Stimulated activated CD8-positive, alpha-beta memory T cell treated with anti-CD3 and anti-CD28 coated beads, Interleukin-2, amount 100 ng/mL, for 1 hour (primary cell): ENCODE measurements around the gene ZNF559.
"Not testable (repeated sequence)": the region's sequence is repeated elsewhere in the genome, so short reads cannot be mapped to it uniquely, and the experiment has no call there.

ENCODE experiments used
- DNase-seq, 2 donors: peaks; one replicate each; pipeline ENCODE4 v3.0.0-alpha.2; 2020; ENCODE audit warnings: low read depth in 2 of 2

Gene ZNF559

DNA sequence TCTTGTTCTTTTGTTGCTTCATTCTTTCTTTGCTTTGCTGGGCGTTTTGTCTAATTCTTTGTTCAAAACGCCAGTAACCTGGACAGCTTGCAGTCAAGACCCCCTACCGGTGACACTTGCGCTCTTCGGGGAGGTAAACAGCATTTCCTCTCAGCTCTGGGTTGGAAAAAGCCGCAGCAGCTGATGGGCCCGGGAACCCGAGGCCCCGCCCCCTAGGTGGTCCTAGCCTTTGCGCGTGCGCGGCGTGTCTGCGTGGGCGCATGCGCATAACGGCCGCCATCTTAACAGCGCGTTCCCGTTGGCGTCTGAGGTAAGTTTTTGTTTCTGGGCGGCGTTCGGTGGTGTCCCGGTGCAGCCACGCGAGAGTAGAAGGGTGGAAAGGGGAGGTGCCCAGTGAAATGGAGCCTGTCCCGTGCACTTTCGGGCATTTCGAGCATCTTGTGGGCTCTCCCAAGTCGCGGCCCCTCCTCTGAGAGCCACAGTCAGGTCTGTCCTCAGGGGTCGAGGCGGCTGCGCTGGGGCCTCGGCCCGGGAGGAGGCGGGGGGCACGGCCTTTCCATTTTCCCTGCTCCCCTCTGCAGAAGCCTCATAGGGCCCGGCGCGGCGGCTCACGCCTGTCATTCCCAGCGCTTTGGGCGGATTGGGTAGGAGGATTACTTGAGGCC, at the start of gene ZNF559:
TSS of gene ZNF559 (plus strand) at position 261 of the 665 bp plus-strand sequence. CDS start 14,371 bp downstream, outside the sequence.
- DNase-seq = peak; percentile 91 to 96

DNA sequence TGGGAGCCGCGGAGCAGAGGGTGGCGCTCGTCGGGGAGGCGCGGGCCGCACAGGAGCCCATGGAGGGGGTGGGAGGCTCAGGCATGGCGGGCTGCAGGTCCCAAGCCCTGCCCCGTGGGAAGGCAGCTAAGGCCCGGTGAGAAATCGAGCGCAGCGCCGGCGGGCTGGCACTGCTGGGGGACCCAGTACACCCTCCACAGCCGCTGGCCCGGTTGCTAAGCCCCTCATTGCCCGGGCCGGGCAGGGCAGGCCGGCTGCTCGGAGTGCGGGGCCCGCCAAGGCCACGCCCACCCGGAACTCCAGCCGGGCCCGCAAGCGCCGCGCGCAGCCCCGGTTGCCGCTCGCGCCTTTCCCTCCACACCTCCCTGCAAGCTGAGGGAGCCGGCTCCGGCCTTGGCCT, 40.5 kb upstream of the ZNF559 start:
- not testable (repeated sequence) for DNase-seq

DNA sequence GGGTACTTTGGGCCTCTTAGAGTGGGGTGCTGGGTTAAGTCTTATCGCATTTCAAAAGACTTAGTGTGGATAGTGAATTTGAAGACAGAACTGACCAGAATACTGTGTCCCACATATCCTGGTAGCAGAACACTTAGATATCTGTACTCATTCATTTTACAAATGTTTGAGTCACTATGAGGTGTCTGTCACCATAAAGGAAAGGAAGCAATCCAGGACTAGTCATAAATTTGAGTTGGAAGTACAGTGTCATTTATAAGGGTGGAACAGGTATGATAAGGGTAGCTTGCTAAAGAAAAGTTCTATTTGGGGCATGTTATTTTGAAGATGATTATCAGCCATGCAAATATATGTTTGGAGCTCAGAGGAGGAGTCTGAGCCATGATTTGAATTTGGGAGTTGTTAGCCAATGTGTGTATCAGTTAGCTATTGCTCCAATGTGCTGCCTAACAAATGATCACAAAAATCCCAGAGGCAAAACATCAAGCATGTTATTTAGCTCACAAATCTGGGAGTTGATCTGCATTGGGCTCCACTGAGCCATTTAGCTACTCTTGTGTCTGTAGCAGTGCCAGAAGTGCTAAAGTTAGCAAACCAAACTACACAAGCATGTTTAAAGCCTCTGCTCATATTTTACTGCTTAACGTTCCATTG, 34.6 kb upstream of the ZNF559 start:
- no peak for DNase-seq

DNA sequence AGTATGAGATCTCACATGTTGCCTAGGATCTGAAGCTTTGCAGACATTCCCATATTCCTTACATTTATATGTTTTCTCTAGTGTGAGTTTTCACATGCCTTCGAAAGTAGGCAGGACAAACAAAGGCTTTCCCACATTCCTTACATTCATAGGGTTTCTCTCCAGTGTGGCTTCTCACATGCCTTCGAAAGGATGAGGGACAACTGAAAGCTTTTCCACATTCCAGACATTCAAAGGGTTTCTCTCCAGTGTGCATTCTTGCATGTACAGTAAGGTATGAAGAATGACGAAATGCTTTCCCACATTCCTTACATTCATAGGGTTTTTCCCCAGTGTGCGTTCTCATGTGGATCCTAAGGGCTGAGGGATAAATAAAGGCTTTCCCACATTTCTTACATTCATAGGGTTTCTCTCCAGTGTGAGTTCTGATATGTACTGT, 28.5 kb upstream of the ZNF559 start:
- no peak for DNase-seq

DNA sequence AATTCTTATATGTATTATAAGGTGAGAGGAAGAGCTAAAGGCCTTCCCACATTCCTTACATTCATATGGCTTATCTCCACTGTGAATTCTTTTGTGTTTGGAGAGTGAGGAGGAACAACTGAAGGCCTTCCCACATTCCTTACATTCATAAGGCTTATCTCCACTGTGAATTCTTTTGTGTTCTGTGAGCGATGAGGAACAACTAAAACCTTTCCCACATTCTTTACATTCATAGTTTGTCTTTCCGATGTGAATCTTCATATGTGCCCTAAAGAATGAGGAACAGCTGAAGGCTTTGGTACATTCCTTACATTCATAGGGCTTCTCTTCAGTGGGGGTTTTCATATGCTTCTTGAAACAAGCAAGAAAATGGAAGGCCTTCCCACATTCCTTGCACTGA, 27.6 kb upstream of the ZNF559 start:
- no peak for DNase-seq

DNA sequence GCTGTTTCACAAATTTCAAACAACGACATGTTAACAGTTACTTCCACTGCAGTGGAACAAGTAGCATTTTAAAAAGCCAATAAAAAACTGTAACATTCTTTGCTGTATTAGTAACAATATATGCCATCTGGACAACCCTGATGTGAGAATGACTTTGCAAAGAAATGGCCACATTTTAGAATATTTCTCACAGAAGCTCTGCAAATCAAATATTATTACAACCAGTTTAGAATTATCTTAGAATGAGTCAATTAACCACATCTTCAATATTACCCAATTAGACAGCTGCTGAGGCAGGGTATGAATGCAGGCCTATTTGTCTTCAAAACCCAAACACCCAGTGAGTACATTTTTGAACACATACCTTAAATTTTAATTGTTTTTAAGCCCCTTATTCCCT, 17.5 kb upstream of the ZNF559 start:
- DNase-seq = no peak

DNA sequence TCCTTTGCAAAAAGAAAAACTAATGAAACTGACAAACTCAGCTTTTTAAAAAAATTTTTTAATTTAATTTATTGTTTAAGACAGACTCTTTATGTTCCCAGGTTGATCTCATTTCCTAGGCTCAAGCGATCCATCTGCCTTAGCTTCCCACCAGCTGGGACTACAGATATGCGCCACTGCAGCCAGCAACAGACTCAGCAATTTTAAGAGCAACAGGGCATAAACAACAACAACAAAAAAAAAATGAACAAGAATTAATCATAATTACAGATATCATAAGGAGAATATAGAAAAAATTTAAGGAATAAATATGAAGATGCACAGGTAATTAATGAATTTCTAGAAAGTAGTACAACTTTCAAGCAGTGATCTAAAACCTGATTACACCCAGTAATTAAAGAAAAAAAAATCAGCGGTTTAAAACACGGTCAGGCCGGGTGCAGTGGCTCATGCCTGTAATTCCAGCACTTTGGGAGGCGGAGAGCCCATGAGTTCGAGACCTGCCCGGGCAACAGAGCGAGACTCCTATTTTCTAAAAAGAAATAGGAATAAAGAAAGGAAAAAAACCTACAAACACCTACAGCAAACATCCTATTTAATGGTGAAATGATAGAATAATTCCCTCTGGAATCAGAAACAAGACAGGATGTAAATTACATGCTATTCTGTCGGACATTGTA, 15.7 kb upstream of the ZNF559 start:
- no peak for DNase-seq

DNA sequence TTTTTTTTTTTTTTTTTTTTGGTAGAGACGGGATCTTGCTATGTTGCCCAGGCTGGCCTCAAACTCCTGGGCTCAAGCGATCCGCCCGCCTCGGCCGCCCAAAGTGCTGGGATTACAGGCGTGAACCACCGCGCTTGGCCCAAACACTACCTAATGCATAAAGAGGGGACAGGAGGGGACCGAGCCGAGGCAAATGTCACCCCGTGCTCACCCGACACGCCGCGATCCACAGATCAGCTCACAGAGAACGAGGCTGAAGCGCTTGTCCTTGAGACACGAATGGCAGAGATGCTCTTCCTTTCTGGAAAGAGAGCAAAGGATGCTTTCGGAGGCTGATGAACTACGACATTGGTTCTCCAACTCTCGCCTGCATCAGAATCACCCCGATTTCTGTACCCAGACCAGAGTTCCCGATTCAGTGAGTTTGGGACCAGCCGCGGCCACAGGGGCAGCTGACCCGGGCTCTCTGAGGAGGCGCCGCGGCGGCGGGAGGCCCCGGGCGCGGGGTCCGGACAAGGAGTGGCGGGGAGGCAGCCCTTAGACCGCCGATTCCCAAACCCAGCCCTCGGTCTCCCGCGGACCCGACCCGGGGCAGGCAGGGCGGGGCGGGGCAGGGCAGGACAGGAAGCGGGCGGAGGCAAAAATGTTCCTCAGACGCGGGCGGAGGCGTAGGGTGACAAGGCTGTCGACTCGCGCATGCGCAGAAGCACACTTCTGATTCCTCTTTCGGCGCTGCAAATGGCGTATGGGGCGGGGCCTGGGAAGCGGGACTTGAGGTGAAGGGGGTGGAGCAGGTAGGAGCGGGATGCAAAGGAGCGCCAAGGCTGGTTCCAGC, 14.6 kb upstream of the ZNF559 start, which contains the start of gene ZNF699:
TSS of gene ZNF699 (minus strand) at position 700 of the 835 bp plus-strand sequence. CDS start 4,719 bp downstream, outside the sequence.
- peak; percentile 98 to 99 for DNase-seq

DNA sequence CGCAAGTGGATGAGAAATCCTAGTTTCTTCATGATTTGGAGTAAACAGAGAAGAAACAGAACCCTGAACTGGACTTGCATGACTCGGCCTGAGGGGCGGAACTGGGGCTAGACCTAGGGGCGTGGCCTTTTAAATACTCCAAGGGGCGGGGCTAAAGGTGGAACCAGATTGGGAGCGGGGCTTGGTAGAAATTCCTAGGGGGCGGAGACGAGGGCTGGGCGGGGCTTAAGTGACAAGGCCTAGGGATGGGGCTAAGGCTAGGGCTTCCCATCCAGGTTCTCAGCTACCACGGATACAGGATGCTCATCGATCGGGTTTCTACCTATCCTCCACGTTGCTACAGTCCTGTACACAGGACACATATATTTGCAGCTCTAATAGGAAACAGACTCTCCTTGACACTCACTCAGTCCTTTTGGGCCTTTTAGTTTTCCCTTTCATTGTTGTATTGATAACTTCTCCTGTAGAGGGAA, 14.0 kb upstream of the ZNF559 start:
- no peak for DNase-seq

DNA sequence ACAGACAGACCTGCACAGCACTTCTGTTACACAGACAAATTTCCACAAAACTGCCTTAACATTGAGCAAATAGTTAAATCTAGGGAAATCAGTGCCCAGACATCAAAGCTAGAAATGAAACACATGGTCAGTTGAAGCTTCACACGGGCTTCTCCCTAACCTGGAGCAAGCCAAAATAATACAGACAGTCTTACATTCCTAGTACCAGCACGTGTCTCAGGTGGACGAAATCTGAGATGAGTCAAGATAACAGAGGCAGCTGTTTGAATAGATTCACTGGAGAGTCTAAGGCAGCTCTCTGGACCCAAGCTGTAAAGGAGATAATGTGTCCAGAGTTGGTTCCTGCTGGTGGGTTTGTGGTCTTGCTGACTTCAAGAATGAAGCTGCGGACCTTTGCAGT, 10.2 kb upstream of the ZNF559 start:
- DNase-seq = no peak

DNA sequence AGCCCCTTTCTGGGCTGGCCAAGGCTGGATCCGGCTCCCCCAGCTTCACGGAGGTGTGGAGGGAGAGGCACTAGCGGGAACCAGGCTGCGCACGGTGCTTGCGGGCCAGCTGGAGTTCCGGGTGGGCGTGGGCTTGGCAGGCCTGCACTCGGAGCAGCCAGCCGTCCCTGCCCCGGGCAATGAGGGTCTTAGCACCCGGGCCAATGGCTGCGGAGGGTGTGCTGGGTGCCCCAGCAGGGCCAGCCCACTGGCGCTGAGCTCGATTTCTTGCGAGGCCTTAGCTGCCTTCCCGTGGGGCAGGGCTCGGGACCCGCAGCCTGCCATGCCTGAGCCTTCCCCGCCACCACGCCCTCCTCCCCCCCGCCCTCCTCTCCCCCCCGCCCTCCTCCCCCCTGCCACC, 2.6 kb upstream of the ZNF559 start:
- DNase-seq = no peak

DNA sequence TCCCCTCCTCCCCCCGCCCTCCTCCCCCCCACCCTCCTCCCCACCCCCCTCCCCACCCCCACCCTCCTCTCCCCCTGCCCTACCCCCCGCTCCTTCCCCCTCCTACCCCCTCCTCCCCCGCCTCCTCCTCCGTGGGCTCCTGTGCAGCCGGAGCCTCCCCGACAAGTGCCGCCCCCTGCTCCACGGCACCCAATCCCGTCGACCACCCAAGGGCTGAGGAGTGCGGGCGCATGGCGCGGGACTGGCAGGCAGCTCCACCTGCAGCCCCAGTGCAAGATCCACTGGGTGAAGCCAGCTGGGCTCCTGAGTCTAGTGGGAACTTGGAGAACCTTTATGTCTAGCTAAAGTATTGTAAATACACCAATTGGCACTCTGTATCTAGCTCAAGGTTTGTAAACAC, 2.2 kb upstream of the ZNF559 start:
- DNase-seq = not testable (repeated sequence)

DNA sequence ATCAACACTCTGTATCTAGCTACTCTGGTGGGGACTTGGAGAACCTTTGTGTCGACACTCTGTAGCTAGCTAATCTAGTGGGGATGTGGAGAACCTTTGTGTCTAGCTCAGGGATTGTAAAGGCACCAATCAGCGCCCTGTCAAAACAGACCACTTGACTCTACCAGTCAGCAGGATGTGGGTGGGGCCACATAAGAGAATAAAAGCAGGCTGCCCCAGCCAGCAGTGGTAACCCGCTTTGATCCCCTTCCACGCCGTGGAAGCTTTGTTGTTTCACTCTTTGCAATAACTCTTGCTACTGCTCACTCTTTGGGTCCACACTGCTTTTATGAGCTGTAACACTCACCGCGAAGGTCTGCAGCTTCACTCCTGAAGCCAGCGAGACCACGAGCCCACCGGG, 1.8 kb upstream of the ZNF559 start:
- not testable (repeated sequence) for DNase-seq

DNA sequence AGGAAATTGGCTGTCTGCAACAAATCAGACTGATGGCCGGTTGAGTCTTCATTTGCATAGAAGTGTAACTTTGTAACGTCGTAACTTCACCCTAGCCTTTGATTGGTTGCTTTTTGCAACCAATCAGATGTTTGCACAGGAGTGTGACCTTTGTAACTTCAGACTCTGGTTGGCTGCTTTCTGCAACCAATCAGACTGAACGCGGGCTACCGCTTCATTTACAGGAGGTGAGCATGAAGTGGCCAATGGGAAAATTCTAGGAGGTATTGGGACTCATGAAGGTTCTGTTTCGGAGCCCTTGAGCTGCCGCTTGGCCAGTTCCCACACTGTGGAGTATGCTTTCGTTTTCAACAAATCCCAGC, 441 bp upstream of the ZNF559 start:
- DNase-seq = no peak

DNA sequence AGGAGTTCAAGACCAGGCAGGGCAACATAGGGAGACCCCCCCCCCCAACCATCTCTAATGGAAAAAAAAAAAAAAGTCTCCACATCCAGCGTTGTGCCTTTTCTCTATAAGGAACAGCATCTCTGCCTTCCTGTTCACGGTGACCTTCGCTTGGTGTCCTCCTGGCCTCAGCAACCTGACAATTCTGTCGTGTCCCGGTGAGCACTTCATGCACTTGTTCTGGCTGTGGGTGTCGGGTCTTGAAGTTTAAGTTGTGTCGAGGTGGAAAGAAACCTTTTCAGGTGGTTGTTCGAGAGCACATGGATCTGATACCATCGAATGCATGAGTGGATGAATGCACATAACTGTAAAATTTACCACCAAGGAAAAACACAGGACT, 594 bp downstream of the ZNF559 start:
- no peak for DNase-seq

DNA sequence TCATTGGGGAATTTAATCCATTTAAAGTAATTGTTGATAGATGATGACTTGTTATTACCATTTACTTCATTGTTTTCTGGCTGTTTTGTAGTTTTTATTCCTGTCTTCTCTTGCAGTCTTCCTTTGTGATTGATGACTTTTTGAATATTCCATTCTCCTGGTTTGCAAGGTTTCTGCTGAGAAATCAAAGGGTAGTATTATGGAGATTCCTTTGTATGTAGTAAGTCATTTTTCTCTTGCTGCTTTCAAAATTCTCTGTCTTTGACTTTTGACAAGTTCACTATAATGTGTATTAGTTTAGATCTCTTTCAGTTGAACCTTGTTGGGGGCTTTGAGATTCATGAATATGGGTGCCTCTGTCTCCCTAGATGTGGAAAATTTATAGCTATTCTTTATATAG, 6.0 kb downstream of the ZNF559 start:
- no peak for DNase-seq

DNA sequence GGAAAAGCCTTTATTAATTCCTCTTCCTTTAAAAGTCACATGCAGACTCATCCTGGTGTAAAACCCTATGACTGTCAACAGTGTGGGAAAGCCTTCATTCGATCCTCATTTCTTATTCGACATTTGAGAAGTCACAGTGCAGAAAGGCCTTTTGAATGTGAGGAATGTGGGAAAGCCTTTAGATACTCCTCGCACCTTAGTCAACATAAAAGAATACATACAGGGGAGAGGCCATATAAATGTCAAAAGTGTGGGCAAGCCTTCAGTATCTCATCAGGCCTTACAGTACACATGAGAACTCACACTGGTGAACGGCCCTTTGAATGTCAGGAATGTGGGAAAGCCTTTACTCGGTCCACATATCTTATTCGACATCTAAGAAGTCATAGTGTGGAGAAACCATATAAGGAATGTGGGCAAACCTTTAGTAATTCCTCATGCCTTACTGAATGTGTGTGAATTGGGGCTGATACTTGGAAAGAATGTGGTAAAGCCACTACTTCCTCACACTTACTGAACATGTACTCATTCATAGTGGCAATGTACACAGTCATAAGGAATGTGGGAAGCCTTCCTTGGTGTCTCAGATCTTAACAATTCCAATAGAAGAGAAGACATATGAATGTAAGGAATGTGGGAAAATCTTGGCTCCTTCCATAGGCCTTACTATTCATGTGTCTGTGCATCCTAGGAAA, 18.8 kb downstream of the ZNF559 start:
- no peak for DNase-seq

DNA sequence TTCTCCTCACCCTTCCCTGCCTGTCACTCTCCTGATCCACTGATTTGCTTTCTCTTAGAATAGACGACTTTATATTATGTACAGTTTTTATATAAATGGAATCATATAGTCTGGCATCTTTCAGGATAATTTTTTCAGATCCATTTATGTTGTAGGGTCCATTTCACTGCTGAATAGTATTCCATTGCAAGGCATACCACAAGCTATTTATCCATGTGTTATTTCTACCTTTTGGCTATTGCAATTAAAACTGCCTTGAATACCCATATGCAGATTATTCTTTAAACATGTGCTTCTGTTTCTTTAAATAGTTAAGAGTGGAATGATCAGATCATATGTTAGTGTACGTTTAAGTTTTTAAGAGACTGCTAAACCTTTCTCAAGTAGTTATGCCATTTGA, 21.0 kb downstream of the ZNF559 start:
- no peak for DNase-seq

DNA sequence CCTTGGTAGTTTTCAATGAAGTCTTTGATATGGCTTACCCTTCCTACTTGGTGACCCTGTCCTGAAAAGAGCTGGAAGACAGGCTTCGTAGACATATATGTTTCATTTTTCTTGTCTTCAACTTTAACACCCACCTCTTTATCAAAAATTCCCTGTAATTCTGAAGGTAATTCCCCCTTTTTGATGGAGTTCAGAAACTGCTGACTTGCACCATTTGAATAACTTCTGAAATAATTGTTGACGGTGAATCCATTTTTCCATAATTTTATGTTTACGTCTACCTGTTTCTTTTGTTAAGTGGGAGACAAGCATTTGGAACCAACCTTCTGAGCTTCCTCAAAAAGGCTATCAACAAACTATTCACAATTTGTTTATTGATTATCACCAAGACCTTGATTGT, 24.3 kb downstream of the ZNF559 start:
- DNase-seq = no peak

DNA sequence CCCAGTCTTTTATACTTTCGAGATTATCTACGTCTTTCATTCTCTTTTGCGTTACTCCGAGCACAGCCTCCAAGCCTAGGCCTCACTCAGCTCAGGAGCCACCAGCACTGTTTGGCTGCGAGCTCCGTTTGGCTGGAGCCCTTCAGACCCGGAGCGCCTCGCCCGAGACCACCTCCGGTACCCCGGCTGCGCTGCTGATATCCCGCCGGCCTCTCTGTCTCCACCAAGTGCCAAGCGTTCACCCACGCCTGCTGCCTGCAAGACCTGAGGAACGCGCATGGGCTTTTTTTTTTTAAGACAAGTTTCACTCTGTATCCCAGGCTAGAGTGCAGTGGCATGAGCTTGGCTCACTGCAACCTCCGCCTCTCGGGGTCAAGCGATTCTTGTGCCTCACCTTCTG, 24.7 kb downstream of the ZNF559 start:
- DNase-seq = no peak

DNA sequence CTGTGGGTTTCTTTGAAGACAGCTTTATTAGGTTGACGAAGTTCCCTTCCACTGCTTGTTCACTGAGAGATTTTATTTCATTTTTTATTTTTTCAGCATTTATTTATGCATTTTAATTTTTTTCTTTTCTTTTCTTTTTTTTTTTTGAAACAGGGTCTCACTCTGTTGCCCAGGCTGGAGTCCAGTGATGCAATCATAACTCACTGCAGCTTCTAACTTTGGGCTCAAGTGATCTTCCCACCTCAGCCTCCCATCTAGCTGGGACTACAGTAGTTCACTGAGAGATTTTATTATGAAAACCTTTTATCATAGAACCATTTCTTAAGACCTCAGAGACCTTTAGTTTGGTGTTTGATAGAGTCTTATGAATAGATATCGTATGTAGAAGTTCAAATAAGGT, 28.5 kb downstream of the ZNF559 start:
- DNase-seq = no peak
